DND-41 (cell line): Measurements from ENCODE around the gene CELF6.

Experiments used
- ATAC-seq: fragments of 200-7000 bp; cut with Tn5 transposase; 3 replicates; pipeline ENCODE4 v1.9.1; 2021; ENCODE audit warnings: low read depth; ENCODE audit not compliant: insufficient read depth
- DNase-seq: peaks from one replicate; pipeline ENCODE4 v3.0.0-alpha.2; 2020
- H2AFZ ChIP-seq: 2 replicates; pipeline ENCODE4 v1.6.0; 2012; ENCODE audit warnings: low read depth, low read length
- H3K27ac ChIP-seq: 2 replicates; pipeline ENCODE4 v1.5.1; 2012; ENCODE audit warnings: low read length, inconsistent platforms
- H3K27me3 ChIP-seq: fragments of 200-600 bp; sonication (generic); 2 replicates; pipeline ENCODE4 v1.6.0; 2012; ENCODE audit warnings: low read length, mild to moderate bottlenecking, inconsistent platforms; ENCODE audit not compliant: insufficient read depth, poor library complexity
- H3K36me3 ChIP-seq: 2 replicates; pipeline ENCODE4 v1.5.1; 2012; ENCODE audit warnings: low read length, inconsistent platforms; ENCODE audit not compliant: insufficient read depth
- H3K4me1 ChIP-seq: 2 replicates; pipeline ENCODE4 v1.5.1; 2012; ENCODE audit warnings: mild to moderate bottlenecking, low read length; ENCODE audit not compliant: insufficient read depth
- H3K4me2 ChIP-seq: 2 replicates; pipeline ENCODE4 v1.6.0; 2012; ENCODE audit warnings: mild to moderate bottlenecking, moderate library complexity, low read length, inconsistent platforms; ENCODE audit not compliant: insufficient read depth
- H3K4me3 ChIP-seq, 2 experiments: fragments of 200-600 bp in 1 of 2; shearing (Covaris generic) in 1 of 2; 2 replicates each; pipeline ENCODE4 v1.5.1; 2012 to 2016; ENCODE audit warnings: inconsistent platforms in 2 of 2, low read length in 2 of 2, mild to moderate bottlenecking in 2 of 2, low read depth in 1 of 2, moderate library complexity in 1 of 2
- H3K79me2 ChIP-seq: 2 replicates; pipeline ENCODE4 v1.6.0; 2012; ENCODE audit warnings: low read length, inconsistent platforms; ENCODE audit not compliant: insufficient read depth
- H3K9ac ChIP-seq: 2 replicates; pipeline ENCODE4 v1.6.0; 2012; ENCODE audit warnings: low read depth, mild to moderate bottlenecking, inconsistent platforms, low read length, moderate library complexity
- H3K9me3 ChIP-seq: 2 replicates; pipeline ENCODE4 v1.5.1; 2012; ENCODE audit warnings: low read length, moderate library complexity, mild to moderate bottlenecking, inconsistent platforms; ENCODE audit not compliant: insufficient read depth, severe bottlenecking
- H4K20me1 ChIP-seq: 2 replicates; pipeline ENCODE4 v1.6.0; 2012; ENCODE audit warnings: low read length; ENCODE audit not compliant: insufficient read depth
- CTCF ChIP-seq: IDR thresholded peaks from 2 replicates; pipeline ENCODE4 v1.5.1; 2012; ENCODE audit warnings: borderline replicate concordance, low read length, moderate library complexity, mild to moderate bottlenecking; ENCODE audit not compliant: poor library complexity, severe bottlenecking; ENCODE audit errors: extremely low read depth
- EZH2 ChIP-seq: IDR thresholded peaks from 3 replicates; pipeline ENCODE4 v1.6.1; 2012; ENCODE audit warnings: borderline replicate concordance, low read depth, mild to moderate bottlenecking, moderate library complexity, low read length, inconsistent platforms; ENCODE audit not compliant: severe bottlenecking

CELF6 gene

GRCh38 chr15:72361176-72361575, 41.2 kb upstream of the CELF6 start:
- H2AFZ ChIP-seq = no peak overlapping the region
- H3K4me2 ChIP-seq = no peak overlapping the region
- no peak overlapping the region for H3K27ac ChIP-seq
- H3K36me3 ChIP-seq = peaks cover 5% of the 10 kb centered on the region
- TF ChIP-seq EZH2 (no peak), CTCF (no peak)
- H3K4me1 ChIP-seq = peaks cover 7% of the 10 kb centered on the region
- H3K9me3 ChIP-seq = no peaks in the 10 kb centered on the region
- peaks cover 42% of the 10 kb centered on the region; the same call in 1 of the 2 replicates for H3K79me2 ChIP-seq
- H4K20me1 ChIP-seq = peaks cover 24% of the 10 kb centered on the region
- no peak overlapping the region for H3K4me3 ChIP-seq
- ATAC-seq (no peak), DNase-seq (no peak)
- H3K9ac ChIP-seq = no peak overlapping the region
- no peaks in the 10 kb centered on the region for H3K27me3 ChIP-seq

- H3K27ac ChIP-seq = no peak overlapping the region
- H3K9ac ChIP-seq = no peak overlapping the region
- DNase-seq = no peak
- no peak overlapping the region for H3K4me3 ChIP-seq
- H3K4me1 ChIP-seq = no peaks in the 10 kb centered on the region
- peaks cover 24% of the 10 kb centered on the region for H4K20me1 ChIP-seq
- H3K79me2 ChIP-seq = peaks cover 39% of the 10 kb centered on the region; the same call in 1 of the 2 replicates
- TF ChIP-seq EZH2 (no peak), CTCF (no peak)
- no peaks in the 10 kb centered on the region for H3K27me3 ChIP-seq
- peaks cover 27% of the 10 kb centered on the region for H3K36me3 ChIP-seq
- no peak for ATAC-seq
- H3K9me3 ChIP-seq = no peaks in the 10 kb centered on the region
- H3K4me2 ChIP-seq = no peak overlapping the region
- H2AFZ ChIP-seq = no peak overlapping the region
Observed at GRCh38 chr15:72358650-72359171, 38.8 kb upstream of the CELF6 start.

DNA sequence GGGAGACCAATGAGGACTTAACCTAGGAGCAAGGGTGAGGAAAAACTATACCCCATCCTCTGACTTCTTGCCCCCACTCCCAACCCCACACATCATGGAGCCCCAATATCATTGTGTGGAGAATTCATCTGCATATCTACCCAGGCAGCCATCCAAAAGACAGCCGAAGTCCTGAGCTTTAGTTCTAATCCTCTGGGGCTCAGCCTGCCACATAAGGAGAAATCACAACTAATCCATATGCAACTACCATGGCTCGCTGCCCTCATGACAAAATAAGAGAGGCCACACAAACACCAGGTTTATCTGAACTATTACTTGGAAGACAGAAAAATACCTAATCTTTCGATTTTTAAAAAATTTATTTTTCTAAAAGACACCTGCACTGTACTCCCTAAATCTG, 38.2 kb upstream of the CELF6 start:
- ATAC-seq = no peak
- H2AFZ ChIP-seq = no peak overlapping the region
- no peaks in the 10 kb centered on the region for H3K4me1 ChIP-seq
- no peak overlapping the region for H3K9ac ChIP-seq
- no peak overlapping the region for H3K4me3 ChIP-seq
- no peaks in the 10 kb centered on the region for H3K27me3 ChIP-seq
- peaks cover 33% of the 10 kb centered on the region for H3K36me3 ChIP-seq
- no peak overlapping the region for H3K4me2 ChIP-seq
- H3K27ac ChIP-seq = no peak overlapping the region
- H4K20me1 ChIP-seq = peaks cover 21% of the 10 kb centered on the region
- TF ChIP-seq CTCF (no peak), EZH2 (no peak)
- no peak for DNase-seq
- H3K9me3 ChIP-seq = no peaks in the 10 kb centered on the region
- peaks cover 34% of the 10 kb centered on the region; the same call in 1 of the 2 replicates for H3K79me2 ChIP-seq
